Measurements from ENCODE around the gene WIPF1.
A peak's percentile ranks its signal among the peaks of the same experiment; 100 is the strongest.

Gene WIPF1

GRCh38 chr2:174512345-174512744 is 85.3 kb downstream of the WIPF1 start:
- Histone ChIP-seq H3K36me3 (ENCODE audit: control insufficient read depth in 2 of 2, insufficient read depth in 2 of 2, low read length in 2 of 2) (no peaks in the 10 kb centered on the region), H3K9ac (ENCODE audit: low read length in 2 of 2) (no peak overlapping the region), H3K4me1 (ENCODE audit: control insufficient read depth, insufficient read depth, low read length) (no peaks in the 10 kb centered on the region), H3K9me3 (ENCODE audit: control insufficient read depth in 2 of 2, low read length in 2 of 2) (no peaks in the 10 kb centered on the region), H3K27me3 (ENCODE audit: control insufficient read depth in 1 of 2, insufficient read depth in 2 of 2, low read length in 2 of 2) (no peaks in the 10 kb centered on the region), H3K4me3 (ENCODE audit: low read length in 2 of 2) (peak overlapping the region in 1 of 2 donors; percentile 15), H3K27ac (ENCODE audit: low read length) (no peak overlapping the region)

GRCh38 chr2:174511580-174512260 is 85.9 kb downstream of the WIPF1 start:
- Histone ChIP-seq H3K27me3 (ENCODE audit: control insufficient read depth in 1 of 2, insufficient read depth in 2 of 2, low read length in 2 of 2) (no peaks in the 10 kb centered on the region), H3K36me3 (ENCODE audit: control insufficient read depth in 2 of 2, insufficient read depth in 2 of 2, low read length in 2 of 2) (no peaks in the 10 kb centered on the region), H3K9ac (ENCODE audit: low read length in 2 of 2) (no peak overlapping the region), H3K4me3 (ENCODE audit: low read length in 2 of 2) (no peak overlapping the region), H3K4me1 (ENCODE audit: control insufficient read depth, insufficient read depth, low read length) (no peaks in the 10 kb centered on the region), H3K27ac (ENCODE audit: low read length) (no peak overlapping the region), H3K9me3 (ENCODE audit: control insufficient read depth in 2 of 2, low read length in 2 of 2) (no peaks in the 10 kb centered on the region)

GRCh38 chr2:174510583-174511189 is 86.9 kb downstream of the WIPF1 start:
- H3K36me3 ChIP-seq (ENCODE audit: control insufficient read depth in 2 of 2, insufficient read depth in 2 of 2, low read length in 2 of 2): no peaks in the 10 kb centered on the region
- H3K27ac ChIP-seq (ENCODE audit: low read length): no peak overlapping the region
- no peak overlapping the region for H3K4me3 ChIP-seq (ENCODE audit: low read length in 2 of 2)
- no peak overlapping the region for H3K9ac ChIP-seq (ENCODE audit: low read length in 2 of 2)
- H3K9me3 ChIP-seq (ENCODE audit: control insufficient read depth in 2 of 2, low read length in 2 of 2): no peaks in the 10 kb centered on the region
- no peaks in the 10 kb centered on the region for H3K27me3 ChIP-seq (ENCODE audit: control insufficient read depth in 1 of 2, insufficient read depth in 2 of 2, low read length in 2 of 2)
- H3K4me1 ChIP-seq (ENCODE audit: control insufficient read depth, insufficient read depth, low read length): no peaks in the 10 kb centered on the region
